RWPE2 (cell line): Measurements from ENCODE around the gene CALML5.

ENCODE experiments used
- ATAC-seq: fragments of 200-7000 bp; cut with Tn5 transposase; 3 replicates; pipeline ENCODE4 v1.9.1; 2021; ENCODE audit warnings: low read depth
- DNase-seq: peaks from one replicate; pipeline ENCODE4 v3.0.0-alpha.2; 2020; ENCODE audit warnings: low spot score
- H3K27ac ChIP-seq: fragments of 450-650 bp; 2 replicates; pipeline ENCODE4 v1.5.1; 2017; ENCODE audit warnings: mild to moderate bottlenecking; ENCODE audit not compliant: poor library complexity, severe bottlenecking
- H3K27me3 ChIP-seq: fragments of 250-450 bp; sonication (Bioruptor Pico); 2 replicates; pipeline ENCODE4 v1.5.1; 2021; ENCODE audit warnings: mild to moderate bottlenecking, moderate library complexity; ENCODE audit not compliant: insufficient read depth, poor library complexity, severe bottlenecking
- H3K36me3 ChIP-seq: fragments of 250-450 bp; sonication (Bioruptor Pico); 2 replicates; pipeline ENCODE4 v1.5.1; 2020; ENCODE audit warnings: low read depth, mild to moderate bottlenecking, moderate library complexity
- H3K4me1 ChIP-seq: fragments of 250-450 bp; sonication (Bioruptor Pico); 2 replicates; pipeline ENCODE4 v1.5.1; 2021; ENCODE audit warnings: mild to moderate bottlenecking, moderate library complexity; ENCODE audit not compliant: insufficient read depth, poor library complexity, severe bottlenecking
- H3K4me3 ChIP-seq: fragments of 250-450 bp; sonication (Bioruptor Pico); 2 replicates; pipeline ENCODE4 v1.5.1; 2021; ENCODE audit warnings: mild to moderate bottlenecking, moderate library complexity; ENCODE audit not compliant: severe bottlenecking
- H3K9me3 ChIP-seq: fragments of 250-450 bp; sonication (Bioruptor Pico); 2 replicates; pipeline ENCODE4 v1.5.1; 2021; ENCODE audit warnings: mild to moderate bottlenecking, moderate library complexity; ENCODE audit not compliant: severe bottlenecking
- CTCF ChIP-seq: fragments of 450-650 bp; IDR thresholded peaks from one replicate; pipeline ENCODE4 v1.5.1; 2017; ENCODE audit warnings: mild to moderate bottlenecking, moderate library complexity; ENCODE audit not compliant: poor library complexity, severe bottlenecking

CALML5 gene

GRCh38 chr10:5499493-5500140 lies at the start of gene CALML5:
Gene CALML5, minus strand, starts transcription at chr10:5499570. Its CDS starts 132 bp downstream, at chr10:5499438.
- peaks cover 11% of the 10 kb centered on the region for H3K4me1 ChIP-seq
- H3K27ac ChIP-seq: no peak within 1 kb of the TSS
- no peaks in the 10 kb centered on the region for H3K27me3 ChIP-seq
- TF ChIP-seq CTCF: no peak
- H3K9me3 ChIP-seq: no peaks in the 10 kb centered on the region
- no peak for DNase-seq
- H3K36me3 ChIP-seq: no peaks in the 10 kb centered on the region
- no peak for ATAC-seq
- no peak within 1 kb of the TSS for H3K4me3 ChIP-seq

DNA sequence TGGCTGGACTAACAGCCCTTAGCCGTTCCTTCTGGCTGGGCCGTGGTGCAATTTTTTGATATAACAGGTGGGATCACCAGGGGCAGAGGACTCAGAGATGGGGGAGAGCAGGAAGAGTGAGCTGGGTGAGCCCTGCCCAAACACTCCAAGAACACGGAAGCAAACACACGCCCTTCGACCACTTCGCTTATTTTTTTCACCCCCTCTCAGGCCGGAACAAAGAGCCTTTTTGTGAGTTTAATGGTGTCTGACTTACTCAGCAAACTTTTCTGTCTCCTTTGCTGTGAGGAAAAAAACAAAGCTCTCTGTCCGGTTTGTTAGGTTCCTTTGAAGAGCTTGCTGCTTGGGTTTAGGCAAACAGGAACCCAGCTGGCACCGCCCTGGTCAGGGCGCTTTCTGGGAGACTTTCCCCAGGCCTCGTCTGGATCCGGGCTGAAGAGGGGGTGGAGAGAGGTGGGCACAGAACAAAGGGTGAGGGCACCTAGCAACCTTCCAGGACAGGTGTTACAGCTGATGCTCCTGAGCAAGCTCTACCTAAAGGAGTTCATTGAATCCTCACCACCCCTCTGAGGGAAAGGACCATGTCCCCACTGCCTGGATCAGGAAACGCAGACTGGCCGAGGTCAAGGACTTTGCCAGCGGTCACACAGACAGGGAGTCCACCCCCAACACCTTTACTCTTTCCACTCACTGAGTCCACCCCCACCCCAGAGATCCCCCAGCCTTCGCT lies 48.7 kb upstream of the CALML5 start:
- Histone ChIP-seq H3K4me3 (no peak overlapping the region), H3K36me3 (no peaks in the 10 kb centered on the region), H3K27me3 (no peaks in the 10 kb centered on the region), H3K9me3 (peaks cover 2% of the 10 kb centered on the region), H3K27ac (peak overlapping the region; percentile 99), H3K4me1 (peaks cover 71% of the 10 kb centered on the region)
- DNase-seq: no peak
- TF ChIP-seq CTCF: no peak
- peak; percentile 2 for ATAC-seq

DNA sequence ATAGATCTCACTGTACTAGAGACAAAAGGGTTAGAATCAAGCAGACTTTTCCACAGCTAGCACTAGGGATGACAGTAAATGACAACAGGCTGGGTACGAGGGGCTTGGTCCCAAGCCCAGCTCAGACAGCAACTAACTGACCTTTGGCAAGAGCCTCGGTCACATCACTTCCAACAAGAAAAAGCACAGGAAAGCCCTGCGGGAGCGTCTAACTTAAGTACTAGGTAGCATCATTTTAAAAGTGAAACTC lies 48.2 kb upstream of the CALML5 start:
- DNase-seq: no peak
- peak overlapping the region; percentile 99 for H3K27ac ChIP-seq
- no peaks in the 10 kb centered on the region for H3K36me3 ChIP-seq

GRCh38 chr10:5546891-5547680 lies 47.7 kb upstream of the CALML5 start:
- peak overlapping the region; percentile 99 for H3K27ac ChIP-seq
- no peaks in the 10 kb centered on the region for H3K36me3 ChIP-seq
- H3K27me3 ChIP-seq: no peaks in the 10 kb centered on the region
- DNase-seq (peak; percentile 84), ATAC-seq (peak; percentile 64)
- peaks cover 63% of the 10 kb centered on the region for H3K4me1 ChIP-seq
- H3K9me3 ChIP-seq: peaks cover 4% of the 10 kb centered on the region
- no peak overlapping the region for H3K4me3 ChIP-seq
- TF ChIP-seq CTCF: no peak

More for the DNA sequence above, 48.2 kb upstream of the CALML5 start:
- TF ChIP-seq CTCF: no peak
- Histone ChIP-seq H3K4me1 (peaks cover 68% of the 10 kb centered on the region), H3K27me3 (no peaks in the 10 kb centered on the region), H3K9me3 (peaks cover 2% of the 10 kb centered on the region), H3K4me3 (no peak overlapping the region)
- no peak for ATAC-seq
